Subcutaneous adipose tissue (tissue), 4 donors: ENCODE measurements around the gene FXYD7. TPM values are rescaled to one million over a fixed set of nuclear protein-coding genes. Genes with fewer than 3 reads are reported as not detected.

Source experiments
- total RNA-seq, 4 donors: library from RNA; depleted of rRNA; stranded (reverse); fragments of >200 nt; gene quantifications; one replicate each; pipeline ENCODE4 v1.1.0, GENCODE V29; 2016
- TF ChIP-seq, protein P1 (sequence below): fragments of 450-650 bp; IDR thresholded peaks from one replicate; pipeline ENCODE4 v1.5.1; 2016; ENCODE audit warnings: low read depth, mild to moderate bottlenecking, control low read depth, antibody characterized with exemption, moderate library complexity

The FXYD7 gene, protein sequence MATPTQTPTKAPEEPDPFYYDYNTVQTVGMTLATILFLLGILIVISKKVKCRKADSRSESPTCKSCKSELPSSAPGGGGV
- 1 to 10 TPM in 1 of 4 donors, not detected in 3; 1.1 TPM for total RNA-seq

DNA sequence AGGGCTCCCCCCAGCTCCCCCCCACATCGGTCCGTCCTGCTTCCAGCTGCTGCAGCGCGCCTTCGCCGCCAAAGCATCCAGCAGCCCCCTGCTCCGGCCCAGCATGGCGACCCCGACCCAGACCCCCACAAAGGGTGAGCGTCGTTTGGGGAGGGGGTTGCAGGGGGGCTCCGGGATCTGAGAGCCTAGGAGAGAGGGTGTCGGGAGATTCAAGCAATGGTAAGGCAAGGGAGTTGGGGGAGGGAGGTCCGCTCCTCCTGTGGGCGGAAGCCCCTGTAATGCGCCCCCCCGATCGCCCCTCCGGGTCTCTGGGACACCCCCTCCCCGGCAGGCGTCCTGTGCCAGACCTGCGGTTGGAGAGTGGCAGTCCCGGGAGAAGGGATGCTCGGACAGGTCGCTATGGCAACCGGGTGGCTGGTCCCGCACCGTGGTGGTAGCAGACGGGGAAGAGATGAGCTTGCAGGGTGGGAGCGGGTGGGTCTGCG lies at the start of gene FXYD7:
Gene FXYD7, plus strand, starts transcription at position 25 of the 485 bp plus-strand sequence. Its CDS starts 79 bp downstream, at position 104.
- TF ChIP-seq, protein P1, sequence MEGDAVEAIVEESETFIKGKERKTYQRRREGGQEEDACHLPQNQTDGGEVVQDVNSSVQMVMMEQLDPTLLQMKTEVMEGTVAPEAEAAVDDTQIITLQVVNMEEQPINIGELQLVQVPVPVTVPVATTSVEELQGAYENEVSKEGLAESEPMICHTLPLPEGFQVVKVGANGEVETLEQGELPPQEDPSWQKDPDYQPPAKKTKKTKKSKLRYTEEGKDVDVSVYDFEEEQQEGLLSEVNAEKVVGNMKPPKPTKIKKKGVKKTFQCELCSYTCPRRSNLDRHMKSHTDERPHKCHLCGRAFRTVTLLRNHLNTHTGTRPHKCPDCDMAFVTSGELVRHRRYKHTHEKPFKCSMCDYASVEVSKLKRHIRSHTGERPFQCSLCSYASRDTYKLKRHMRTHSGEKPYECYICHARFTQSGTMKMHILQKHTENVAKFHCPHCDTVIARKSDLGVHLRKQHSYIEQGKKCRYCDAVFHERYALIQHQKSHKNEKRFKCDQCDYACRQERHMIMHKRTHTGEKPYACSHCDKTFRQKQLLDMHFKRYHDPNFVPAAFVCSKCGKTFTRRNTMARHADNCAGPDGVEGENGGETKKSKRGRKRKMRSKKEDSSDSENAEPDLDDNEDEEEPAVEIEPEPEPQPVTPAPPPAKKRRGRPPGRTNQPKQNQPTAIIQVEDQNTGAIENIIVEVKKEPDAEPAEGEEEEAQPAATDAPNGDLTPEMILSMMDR = no peak

DNA sequence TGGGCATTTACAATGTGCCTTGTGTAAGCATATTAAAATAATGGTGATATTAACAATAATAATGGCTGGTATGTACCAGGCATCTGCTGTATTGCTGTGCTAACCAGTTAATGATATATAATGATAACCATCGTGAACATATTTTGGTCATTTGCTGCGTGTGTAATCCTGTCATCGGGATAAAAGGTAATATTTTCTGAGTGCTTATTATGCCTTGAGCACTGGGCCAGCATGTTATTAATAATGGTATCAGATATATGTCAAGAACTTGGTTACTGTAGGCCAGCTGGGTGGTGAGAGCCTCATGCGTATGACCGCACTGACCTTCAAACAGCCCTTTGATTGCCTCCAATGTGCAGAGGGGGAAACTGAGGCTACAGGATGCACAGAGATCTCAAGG lies 49.6 kb upstream of the FXYD7 start:
- TF ChIP-seq, protein P1 = no peak

DNA sequence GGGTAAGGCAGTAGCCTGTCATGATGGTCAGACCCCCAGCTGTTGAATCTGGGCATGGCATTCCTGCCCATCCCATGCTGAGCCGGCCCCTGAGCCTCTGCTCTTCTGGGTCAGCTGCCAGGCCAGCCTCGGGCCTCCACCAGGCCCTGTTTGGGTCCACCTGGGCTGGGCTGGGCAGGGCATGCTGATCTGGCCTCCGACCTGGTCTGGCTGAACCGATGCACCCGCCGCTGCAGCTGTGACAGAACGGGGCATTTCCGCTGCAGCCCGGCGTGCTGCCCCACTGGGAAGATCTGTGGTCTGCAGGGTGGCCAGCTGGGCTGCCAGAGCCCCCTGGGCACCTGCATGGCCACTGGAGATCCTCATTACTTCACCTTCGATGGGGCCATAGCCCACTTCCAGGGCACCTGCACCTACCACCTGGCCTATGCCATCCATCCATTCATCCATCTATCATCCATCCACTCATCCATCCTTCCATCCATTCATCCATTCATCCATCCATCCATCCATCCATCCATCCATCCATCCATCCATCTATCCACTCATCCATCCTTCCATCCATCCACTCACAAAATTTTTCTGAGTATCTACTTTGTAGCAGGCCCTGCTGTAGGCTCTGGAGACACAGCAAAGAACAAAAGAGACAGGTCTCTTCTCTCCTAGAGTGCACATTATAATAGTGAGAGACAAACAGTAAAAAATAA lies 49.0 kb upstream of the FXYD7 start:
- TF ChIP-seq, protein P1 = no peak

DNA sequence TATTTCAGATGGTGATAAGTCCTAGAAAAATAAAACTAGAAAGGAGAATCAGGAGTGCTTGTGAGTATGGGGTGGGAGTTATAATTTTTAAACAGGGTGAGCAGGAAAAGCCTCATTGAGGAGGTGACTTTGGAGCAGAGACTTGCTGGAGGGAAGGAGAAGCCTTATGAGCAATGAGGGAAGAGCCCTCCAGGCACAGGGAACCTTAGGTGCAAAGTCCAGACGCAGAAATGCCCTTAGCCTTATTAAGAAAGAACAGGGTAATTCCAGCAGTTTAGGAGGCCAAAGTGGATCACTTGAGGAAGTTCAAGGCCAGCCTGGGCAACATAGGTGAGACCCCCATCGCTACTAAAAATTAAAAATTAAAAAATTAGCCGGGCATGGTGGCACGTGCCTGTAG lies 48.4 kb upstream of the FXYD7 start:
- TF ChIP-seq, protein P1 = no peak

DNA sequence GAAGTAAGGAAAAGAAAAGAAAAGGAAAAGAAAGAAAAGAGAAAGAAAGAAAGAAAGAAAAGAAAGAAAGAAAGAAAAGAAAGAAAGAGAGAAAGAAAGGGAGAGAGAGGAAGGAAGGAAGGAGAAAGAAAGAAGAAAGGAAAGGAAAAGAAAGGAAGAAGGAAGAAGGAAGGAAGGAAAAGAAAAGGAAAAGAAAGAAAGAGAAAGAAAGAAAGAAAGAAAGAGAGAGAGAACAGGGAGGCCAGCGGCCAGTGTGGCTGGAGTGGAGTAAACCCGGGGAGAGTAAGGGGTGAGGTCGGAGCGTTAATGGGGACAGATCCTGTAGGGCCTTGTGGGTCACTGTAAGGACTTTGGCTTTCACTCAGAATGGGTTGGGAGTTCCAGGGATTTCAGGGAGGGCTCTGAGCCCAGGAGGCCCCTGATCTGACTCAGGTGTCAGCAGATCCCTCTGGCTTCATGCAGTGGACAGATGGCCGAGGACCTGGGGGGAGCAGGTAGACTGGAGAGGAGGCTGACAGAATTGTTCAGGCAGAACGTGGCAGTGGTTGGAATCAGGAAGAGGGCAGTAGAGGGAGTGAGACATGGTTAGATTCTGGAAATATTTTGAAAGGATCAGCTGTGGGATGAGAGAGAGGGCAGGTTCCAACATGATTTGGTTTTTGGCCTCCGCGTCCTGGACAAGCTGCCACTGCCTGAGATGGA lies 47.2 kb upstream of the FXYD7 start:
- TF ChIP-seq, protein P1 = no peak

DNA sequence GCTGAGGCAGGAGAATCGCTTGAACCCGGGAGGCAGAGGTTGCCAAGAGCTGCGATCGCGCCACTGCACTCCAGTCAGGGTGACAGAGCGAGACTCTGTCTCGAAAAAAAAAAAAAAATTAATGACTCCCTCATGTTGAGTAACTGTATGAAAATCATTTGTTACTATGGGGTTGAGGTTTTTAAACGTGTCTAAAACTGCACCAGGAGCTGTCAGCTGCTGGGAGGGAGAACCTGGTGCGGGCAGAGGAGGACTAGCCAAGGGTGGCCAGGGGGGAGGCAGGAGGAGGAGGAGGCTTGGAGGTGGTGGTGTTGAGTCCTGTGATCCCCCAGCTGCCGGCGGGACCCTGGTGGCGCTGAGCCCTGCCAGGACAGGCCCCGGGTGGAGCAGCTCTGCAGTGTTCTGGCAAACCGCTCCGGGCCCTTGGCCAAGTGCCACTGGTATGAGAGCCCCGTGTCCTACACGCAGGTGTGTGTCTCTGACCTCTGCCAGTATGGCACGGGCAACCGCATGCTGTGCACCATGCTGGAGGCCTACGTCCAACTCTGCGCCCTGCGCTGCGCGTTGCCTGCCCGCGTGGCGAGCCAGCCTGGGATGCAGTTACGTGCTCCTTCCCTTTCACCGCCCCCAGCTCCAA lies 44.5 kb upstream of the FXYD7 start:
- TF ChIP-seq, protein P1 = no peak
